Adrenal gland (tissue), 5 donors: ENCODE results near the gene CREB5.

Experiments
- CTCF ChIP-seq, 6 experiments: fragments of 450-650 bp in 4 of 6; fragments of 200-600 bp in 2 of 6; sonication (generic) in 1 of 6; IDR thresholded peaks; 1 replicate in 5 of 6; 2 replicates in 1 of 6; pipeline versions ENCODE4 v1.5.1 to v1.8.0; 2016 to 2021; ENCODE audit warnings: antibody characterized with exemption in 6 of 6, mild to moderate bottlenecking in 2 of 6, moderate library complexity in 1 of 6
- POLR2A ChIP-seq, 2 donors: fragments of 450-650 bp; IDR thresholded peaks; one replicate each; pipeline ENCODE4 v1.6.1; 2017; ENCODE audit warnings: antibody characterized with exemption in 2 of 2, mild to moderate bottlenecking in 2 of 2, moderate library complexity in 1 of 2
- donor health status: DM: no; HTN: no; CAD: no.

- TF ChIP-seq CTCF (IDR thresholded peaks at IDR 0.05) (no peak), POLR2A (IDR thresholded peaks at IDR 0.05) (no peak)
These were observed 14.9 kb downstream of the CREB5 start for GRCh38 chr7:28427236-28427635.
